ENCODE results near the gene SENP3. TPM values are rescaled to one million over a fixed set of nuclear protein-coding genes. Genes with fewer than 3 reads are reported as not detected.

Gene SENP3
- total RNA-seq, 1 donor from 2014 or later, result 51.5 TPM

DNA sequence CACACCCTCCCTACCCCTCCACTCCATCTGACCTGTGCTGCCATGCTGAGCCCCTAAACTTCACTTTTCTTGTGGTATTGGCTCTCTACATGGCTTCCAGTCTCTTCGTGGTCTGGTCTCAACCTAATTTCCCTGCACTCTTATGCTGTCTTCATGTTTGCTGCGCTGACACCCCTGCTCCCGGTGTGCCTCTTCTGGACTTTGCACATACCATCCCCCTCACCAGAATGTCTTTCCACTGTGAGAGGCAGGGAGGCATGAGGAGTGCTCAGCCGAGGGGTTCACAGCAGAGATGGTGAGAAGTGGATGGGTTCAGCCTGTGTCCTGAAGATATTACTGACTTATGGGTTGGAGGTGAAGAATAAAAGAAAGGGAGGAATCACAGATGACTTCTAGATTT, 10.3 kb upstream of the SENP3 start:
- no peak for TF ChIP-seq CTCF (IDR thresholded peaks at IDR 0.05; ENCODE audit: unreplicated experiment)
- Mint-ChIP-seq H3K27ac (no peak overlapping the region), H3K36me3 (no peaks in the 10 kb centered on the region), H3K4me1 (peaks cover 13% of the 10 kb centered on the region), H3K4me3 (no peak overlapping the region), H3K27me3 (ENCODE audit: low read depth) (no peaks in the 10 kb centered on the region), H3K9me3 (no peaks in the 10 kb centered on the region)
- no peak for DNase-seq (ENCODE audit: low spot score in 2 of 2, unreplicated experiment in 2 of 2)

DNA sequence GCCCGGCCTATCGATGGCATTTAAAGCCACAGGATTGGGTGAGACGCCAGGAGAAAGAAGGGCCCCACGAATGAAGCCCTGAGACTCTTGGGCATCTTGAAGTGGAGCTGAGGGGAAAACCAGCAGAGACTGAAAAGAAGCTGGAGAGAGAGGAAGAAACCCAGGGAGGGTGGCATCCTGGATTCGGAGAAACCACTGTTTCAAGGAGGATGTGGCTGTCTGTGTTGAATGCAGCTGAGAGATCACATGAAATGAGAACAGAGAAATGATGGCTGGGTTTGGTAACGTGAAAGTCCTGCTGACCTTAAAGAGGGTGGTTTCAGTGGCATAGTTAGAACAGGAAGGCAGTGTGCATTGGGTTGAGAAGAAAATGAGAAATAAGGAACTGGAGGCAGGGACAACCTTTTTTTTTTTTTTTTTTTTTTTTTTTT, 9.1 kb upstream of the SENP3 start:
- DNase-seq (ENCODE audit: low spot score in 2 of 2, unreplicated experiment in 2 of 2), result no peak
- Mint-ChIP-seq H3K27me3 (ENCODE audit: low read depth) (no peaks in the 10 kb centered on the region), H3K4me3 (no peak overlapping the region), H3K9me3 (no peaks in the 10 kb centered on the region), H3K27ac (no peak overlapping the region), H3K4me1 (peaks cover 16% of the 10 kb centered on the region), H3K36me3 (no peaks in the 10 kb centered on the region)
- no peak for TF ChIP-seq CTCF (IDR thresholded peaks at IDR 0.05; ENCODE audit: unreplicated experiment)

GRCh38 chr17:7553356-7553755, 8.4 kb upstream of the SENP3 start:
- Mint-ChIP-seq H3K4me1 (peaks cover 20% of the 10 kb centered on the region), H3K36me3 (no peaks in the 10 kb centered on the region), H3K27me3 (ENCODE audit: low read depth) (no peaks in the 10 kb centered on the region), H3K4me3 (no peak overlapping the region), H3K27ac (no peak overlapping the region), H3K9me3 (no peaks in the 10 kb centered on the region)
- DNase-seq (ENCODE audit: low spot score in 2 of 2, unreplicated experiment in 2 of 2), result no peak
- TF ChIP-seq CTCF (IDR thresholded peaks at IDR 0.05; ENCODE audit: unreplicated experiment), result no peak

DNA sequence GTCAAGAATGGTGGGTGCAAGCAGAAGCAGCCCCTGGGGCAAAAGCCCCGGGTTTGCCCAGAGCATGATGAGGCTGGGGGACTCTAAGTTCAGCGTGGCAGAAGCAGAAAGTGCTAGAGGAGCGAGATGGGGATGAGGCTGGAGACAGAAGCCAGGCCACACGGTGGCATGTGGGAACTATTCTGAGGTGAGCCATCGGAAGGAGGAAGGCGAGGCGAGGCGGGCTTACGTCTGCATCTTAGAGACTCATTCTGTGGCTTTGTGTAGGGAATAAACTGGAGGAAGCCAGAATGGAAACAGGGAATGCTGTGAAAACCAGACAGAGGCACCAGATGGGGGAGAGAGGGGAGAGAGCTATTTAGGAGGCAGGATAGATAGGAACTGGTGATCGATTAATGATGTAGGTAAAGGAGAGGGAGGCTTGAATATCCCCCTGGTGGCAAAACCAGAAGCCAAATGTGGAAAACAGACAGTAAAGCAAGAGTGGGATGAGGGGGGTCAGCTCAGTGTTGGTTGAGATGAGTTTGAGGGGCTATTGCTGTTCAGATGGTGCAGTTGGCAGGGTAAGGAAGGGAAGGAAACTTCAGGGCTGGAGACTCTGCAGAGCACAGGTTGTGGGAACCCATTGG, 6.3 kb upstream of the SENP3 start:
- TF ChIP-seq CTCF (IDR thresholded peaks at IDR 0.05; ENCODE audit: unreplicated experiment), result no peak
- Mint-ChIP-seq H3K4me1 (peaks cover 35% of the 10 kb centered on the region), H3K27me3 (ENCODE audit: low read depth) (no peaks in the 10 kb centered on the region), H3K27ac (no peak overlapping the region), H3K9me3 (no peaks in the 10 kb centered on the region), H3K4me3 (no peak overlapping the region), H3K36me3 (no peaks in the 10 kb centered on the region)
- DNase-seq (ENCODE audit: low spot score in 2 of 2, unreplicated experiment in 2 of 2), result no peak

DNA sequence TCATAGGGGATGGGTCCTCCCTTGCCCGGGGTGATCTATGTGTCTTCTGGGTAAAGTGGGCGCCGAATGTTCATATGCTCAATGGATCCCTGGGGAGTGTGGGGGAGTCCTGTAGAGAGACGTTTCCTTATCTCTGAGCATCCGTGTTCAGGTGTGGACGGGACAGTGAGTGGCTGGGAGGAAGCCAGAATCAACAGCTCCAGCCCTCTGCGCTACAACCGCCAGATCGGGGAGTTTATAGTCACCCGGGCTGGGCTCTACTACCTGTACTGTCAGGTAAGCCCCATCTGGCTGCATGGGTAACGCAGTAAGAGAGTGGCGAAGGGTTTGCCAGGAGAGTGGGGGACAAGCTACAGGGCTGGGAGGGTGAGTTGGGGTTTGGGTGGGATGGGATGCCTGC, 5.1 kb upstream of the SENP3 start:
- TF ChIP-seq CTCF (IDR thresholded peaks at IDR 0.05; ENCODE audit: unreplicated experiment), result no peak
- Mint-ChIP-seq H3K36me3 (no peaks in the 10 kb centered on the region), H3K4me1 (peaks cover 40% of the 10 kb centered on the region), H3K4me3 (no peak overlapping the region), H3K27me3 (ENCODE audit: low read depth) (no peaks in the 10 kb centered on the region), H3K27ac (no peak overlapping the region), H3K9me3 (no peaks in the 10 kb centered on the region)
- no peak for DNase-seq (ENCODE audit: low spot score in 2 of 2, unreplicated experiment in 2 of 2)

Measured in mesothelial cell of epicardium (in vitro differentiated cells).